Measurements from ENCODE around the gene COBLL1. TPM values are rescaled to one million over a fixed set of nuclear protein-coding genes. Genes with fewer than 3 reads are reported as not detected.

Gene COBLL1
- polyA plus RNA-seq, 1 donor: 38.3 TPM

- H3K36me3 ChIP-seq (ENCODE audit: control insufficient read depth, insufficient read depth, low read length): no peaks in the 10 kb centered on the region
- H3K4me3 ChIP-seq (ENCODE audit: low read length): no peak overlapping the region
- 100% methylated on average over 1 of the region's 5 CpGs for WGBS (ENCODE audit: insufficient coverage, low lambda C conversion rate)
- no peak overlapping the region for H3K27ac ChIP-seq (ENCODE audit: low read length)
- no peak for DNase-seq
- H3K4me1 ChIP-seq (ENCODE audit: control insufficient read depth, insufficient read depth, low read length): no peaks in the 10 kb centered on the region
- H3K27me3 ChIP-seq (ENCODE audit: control insufficient read depth, insufficient read depth, low read length): no peaks in the 10 kb centered on the region
- no peaks in the 10 kb centered on the region for H3K9me3 ChIP-seq (ENCODE audit: control insufficient read depth, low read depth, low read length)
These were observed 96.4 kb downstream of the COBLL1 start for GRCh38 chr2:164745012-164745797.

- H3K9me3 ChIP-seq (ENCODE audit: control insufficient read depth, low read depth, low read length): no peaks in the 10 kb centered on the region
- peak in 1 of 2 donors; percentile 29 for DNase-seq
- H3K4me1 ChIP-seq (ENCODE audit: control insufficient read depth, insufficient read depth, low read length): no peaks in the 10 kb centered on the region
- no peaks in the 10 kb centered on the region for H3K36me3 ChIP-seq (ENCODE audit: control insufficient read depth, insufficient read depth, low read length)
- H3K4me3 ChIP-seq (ENCODE audit: low read length): no peak overlapping the region
- H3K27me3 ChIP-seq (ENCODE audit: control insufficient read depth, insufficient read depth, low read length): no peaks in the 10 kb centered on the region
- no peak overlapping the region for H3K27ac ChIP-seq (ENCODE audit: low read length)
- 46% methylated on average over 1 of the region's 4 CpGs for WGBS (ENCODE audit: insufficient coverage, low lambda C conversion rate)
These were observed 98.8 kb downstream of the COBLL1 start for GRCh38 chr2:164742738-164743317.

- Histone ChIP-seq H3K36me3 (ENCODE audit: control insufficient read depth, insufficient read depth, low read length) (no peaks in the 10 kb centered on the region), H3K27ac (ENCODE audit: low read length) (no peak overlapping the region), H3K4me3 (ENCODE audit: low read length) (no peak overlapping the region), H3K27me3 (ENCODE audit: control insufficient read depth, insufficient read depth, low read length) (no peaks in the 10 kb centered on the region), H3K9me3 (ENCODE audit: control insufficient read depth, low read depth, low read length) (no peaks in the 10 kb centered on the region), H3K4me1 (ENCODE audit: control insufficient read depth, insufficient read depth, low read length) (no peaks in the 10 kb centered on the region)
- DNase-seq: peak in 1 of 2 donors; percentile 27
- WGBS (ENCODE audit: insufficient coverage, low lambda C conversion rate): no CpG with 5 or more reads among the region's 3 CpGs
These were observed 101.7 kb downstream of the COBLL1 start for GRCh38 chr2:164739966-164740365.

GRCh38 chr2:164737612-164738081, 104.0 kb downstream of the COBLL1 start:
- no peaks in the 10 kb centered on the region for H3K27me3 ChIP-seq (ENCODE audit: control insufficient read depth, insufficient read depth, low read length)
- H3K4me3 ChIP-seq (ENCODE audit: low read length): no peak overlapping the region
- DNase-seq: peak; percentile 48 to 72
- no peaks in the 10 kb centered on the region for H3K36me3 ChIP-seq (ENCODE audit: control insufficient read depth, insufficient read depth, low read length)
- no peaks in the 10 kb centered on the region for H3K4me1 ChIP-seq (ENCODE audit: control insufficient read depth, insufficient read depth, low read length)
- no peak overlapping the region for H3K27ac ChIP-seq (ENCODE audit: low read length)
- H3K9me3 ChIP-seq (ENCODE audit: control insufficient read depth, low read depth, low read length): no peaks in the 10 kb centered on the region
- WGBS (ENCODE audit: insufficient coverage, low lambda C conversion rate): 0% methylated on average over 3 of the region's 9 CpGs

- no peaks in the 10 kb centered on the region for H3K27me3 ChIP-seq (ENCODE audit: control insufficient read depth, insufficient read depth, low read length)
- no peaks in the 10 kb centered on the region for H3K9me3 ChIP-seq (ENCODE audit: control insufficient read depth, low read depth, low read length)
- no peak for DNase-seq
- H3K4me3 ChIP-seq (ENCODE audit: low read length): no peak overlapping the region
- no peak overlapping the region for H3K27ac ChIP-seq (ENCODE audit: low read length)
- no peaks in the 10 kb centered on the region for H3K4me1 ChIP-seq (ENCODE audit: control insufficient read depth, insufficient read depth, low read length)
- no peaks in the 10 kb centered on the region for H3K36me3 ChIP-seq (ENCODE audit: control insufficient read depth, insufficient read depth, low read length)
- WGBS (ENCODE audit: insufficient coverage, low lambda C conversion rate): no CpG with 5 or more reads among the region's 4 CpGs
These were observed 106.2 kb downstream of the COBLL1 start for GRCh38 chr2:164735309-164735919.

- Histone ChIP-seq H3K4me3 (ENCODE audit: low read length) (no peak overlapping the region), H3K9me3 (ENCODE audit: control insufficient read depth, low read depth, low read length) (no peaks in the 10 kb centered on the region), H3K27me3 (ENCODE audit: control insufficient read depth, insufficient read depth, low read length) (no peaks in the 10 kb centered on the region), H3K4me1 (ENCODE audit: control insufficient read depth, insufficient read depth, low read length) (no peaks in the 10 kb centered on the region), H3K36me3 (ENCODE audit: control insufficient read depth, insufficient read depth, low read length) (no peaks in the 10 kb centered on the region), H3K27ac (ENCODE audit: low read length) (no peak overlapping the region)
- peak in 1 of 2 donors; percentile 7 for DNase-seq
- 48% methylated on average over 3 of the region's 3 CpGs for WGBS (ENCODE audit: insufficient coverage, low lambda C conversion rate)
These were observed 107.4 kb downstream of the COBLL1 start for GRCh38 chr2:164734196-164734595.

GRCh38 chr2:164725542-164725941, 116.1 kb downstream of the COBLL1 start:
- H3K4me3 ChIP-seq (ENCODE audit: low read length): no peak overlapping the region
- DNase-seq: no peak
- H3K27me3 ChIP-seq (ENCODE audit: control insufficient read depth, insufficient read depth, low read length): no peaks in the 10 kb centered on the region
- no peak overlapping the region for H3K27ac ChIP-seq (ENCODE audit: low read length)
- no peaks in the 10 kb centered on the region for H3K4me1 ChIP-seq (ENCODE audit: control insufficient read depth, insufficient read depth, low read length)
- WGBS (ENCODE audit: insufficient coverage, low lambda C conversion rate): no CpG with 5 or more reads among the region's 3 CpGs
- H3K9me3 ChIP-seq (ENCODE audit: control insufficient read depth, low read depth, low read length): no peaks in the 10 kb centered on the region
- H3K36me3 ChIP-seq (ENCODE audit: control insufficient read depth, insufficient read depth, low read length): peaks cover 3% of the 10 kb centered on the region

- Histone ChIP-seq H3K4me1 (ENCODE audit: control insufficient read depth, insufficient read depth, low read length) (no peaks in the 10 kb centered on the region), H3K9me3 (ENCODE audit: control insufficient read depth, low read depth, low read length) (no peaks in the 10 kb centered on the region), H3K4me3 (ENCODE audit: low read length) (no peak overlapping the region), H3K27ac (ENCODE audit: low read length) (no peak overlapping the region), H3K36me3 (ENCODE audit: control insufficient read depth, insufficient read depth, low read length) (peaks cover 3% of the 10 kb centered on the region), H3K27me3 (ENCODE audit: control insufficient read depth, insufficient read depth, low read length) (no peaks in the 10 kb centered on the region)
- DNase-seq: no peak
- 90% methylated on average over 2 of the region's 2 CpGs for WGBS (ENCODE audit: insufficient coverage, low lambda C conversion rate)
These were observed 118.8 kb downstream of the COBLL1 start for GRCh38 chr2:164722616-164723338.

- no peak for DNase-seq
- Histone ChIP-seq H3K36me3 (ENCODE audit: control insufficient read depth, insufficient read depth, low read length) (peaks cover 7% of the 10 kb centered on the region), H3K27ac (ENCODE audit: low read length) (no peak overlapping the region), H3K27me3 (ENCODE audit: control insufficient read depth, insufficient read depth, low read length) (no peaks in the 10 kb centered on the region), H3K4me1 (ENCODE audit: control insufficient read depth, insufficient read depth, low read length) (no peaks in the 10 kb centered on the region), H3K9me3 (ENCODE audit: control insufficient read depth, low read depth, low read length) (no peaks in the 10 kb centered on the region), H3K4me3 (ENCODE audit: low read length) (no peak overlapping the region)
- no CpG with 5 or more reads among the region's 1 CpG for WGBS (ENCODE audit: insufficient coverage, low lambda C conversion rate)
These were observed 120.2 kb downstream of the COBLL1 start for GRCh38 chr2:164721430-164721829.
